GM12872 (cell line): ENCODE data around the gene FAM168A.

ENCODE experiments used
- TF ChIP-seq, protein P1 (sequence below): IDR thresholded peaks from 3 replicates; pipeline ENCODE4 v1.5.1; 2011; ENCODE audit warnings: low read depth, mild to moderate bottlenecking, low read length, moderate library complexity; ENCODE audit not compliant: insufficient read depth

FAM168A gene

DNA sequence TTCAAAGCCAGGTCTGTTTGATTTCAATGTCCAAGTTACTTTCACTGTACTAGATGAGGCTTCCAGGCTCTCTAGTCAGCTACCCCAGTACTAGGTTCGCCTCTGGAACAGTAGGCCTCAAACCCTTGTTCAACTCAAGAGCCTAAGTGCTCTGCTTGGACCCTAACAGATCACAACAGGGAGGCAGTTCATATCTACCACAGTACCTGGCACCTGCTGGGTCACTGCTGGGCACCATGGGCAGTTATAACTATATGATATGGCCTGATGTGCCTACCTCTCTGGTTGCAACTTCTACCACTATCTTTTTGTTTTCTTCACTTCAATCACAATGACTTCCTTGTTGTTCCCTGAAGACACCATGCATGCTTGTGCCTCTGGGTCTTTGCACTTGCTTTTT is 124.7 kb downstream of the FAM168A start:
- TF ChIP-seq, protein P1, sequence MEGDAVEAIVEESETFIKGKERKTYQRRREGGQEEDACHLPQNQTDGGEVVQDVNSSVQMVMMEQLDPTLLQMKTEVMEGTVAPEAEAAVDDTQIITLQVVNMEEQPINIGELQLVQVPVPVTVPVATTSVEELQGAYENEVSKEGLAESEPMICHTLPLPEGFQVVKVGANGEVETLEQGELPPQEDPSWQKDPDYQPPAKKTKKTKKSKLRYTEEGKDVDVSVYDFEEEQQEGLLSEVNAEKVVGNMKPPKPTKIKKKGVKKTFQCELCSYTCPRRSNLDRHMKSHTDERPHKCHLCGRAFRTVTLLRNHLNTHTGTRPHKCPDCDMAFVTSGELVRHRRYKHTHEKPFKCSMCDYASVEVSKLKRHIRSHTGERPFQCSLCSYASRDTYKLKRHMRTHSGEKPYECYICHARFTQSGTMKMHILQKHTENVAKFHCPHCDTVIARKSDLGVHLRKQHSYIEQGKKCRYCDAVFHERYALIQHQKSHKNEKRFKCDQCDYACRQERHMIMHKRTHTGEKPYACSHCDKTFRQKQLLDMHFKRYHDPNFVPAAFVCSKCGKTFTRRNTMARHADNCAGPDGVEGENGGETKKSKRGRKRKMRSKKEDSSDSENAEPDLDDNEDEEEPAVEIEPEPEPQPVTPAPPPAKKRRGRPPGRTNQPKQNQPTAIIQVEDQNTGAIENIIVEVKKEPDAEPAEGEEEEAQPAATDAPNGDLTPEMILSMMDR, result no peak

- TF ChIP-seq, protein P1, result no peak
Observed at GRCh38 chr11:73469401-73469800, 128.5 kb downstream of the FAM168A start.

DNA sequence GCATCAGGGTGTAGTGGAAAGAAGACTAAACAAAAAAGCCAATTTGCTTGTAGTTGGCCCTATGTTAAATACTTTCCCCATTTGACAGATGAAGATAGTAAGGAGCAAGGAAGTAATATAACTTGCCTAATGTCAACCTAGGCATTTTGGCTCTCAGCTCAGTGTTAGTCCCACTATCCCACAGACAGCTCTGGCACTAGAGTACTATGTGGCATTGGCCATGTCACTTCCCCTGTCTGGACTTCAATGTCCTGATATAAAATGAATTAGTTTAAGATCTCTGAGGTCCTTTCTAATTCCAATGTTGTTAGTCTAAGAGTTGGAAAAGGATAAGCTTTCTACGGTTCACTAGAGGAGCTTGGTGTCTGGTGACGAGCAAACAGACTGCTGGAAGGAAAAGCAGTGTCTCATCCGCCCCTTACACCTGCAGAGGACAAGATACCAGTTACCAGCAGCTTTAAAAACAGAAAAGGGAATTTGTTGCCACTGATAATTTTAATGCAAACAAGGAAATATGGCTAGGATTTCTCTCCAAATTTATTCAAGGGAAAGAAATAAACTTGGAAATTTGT is 129.2 kb downstream of the FAM168A start:
- TF ChIP-seq, protein P1, result no peak

DNA sequence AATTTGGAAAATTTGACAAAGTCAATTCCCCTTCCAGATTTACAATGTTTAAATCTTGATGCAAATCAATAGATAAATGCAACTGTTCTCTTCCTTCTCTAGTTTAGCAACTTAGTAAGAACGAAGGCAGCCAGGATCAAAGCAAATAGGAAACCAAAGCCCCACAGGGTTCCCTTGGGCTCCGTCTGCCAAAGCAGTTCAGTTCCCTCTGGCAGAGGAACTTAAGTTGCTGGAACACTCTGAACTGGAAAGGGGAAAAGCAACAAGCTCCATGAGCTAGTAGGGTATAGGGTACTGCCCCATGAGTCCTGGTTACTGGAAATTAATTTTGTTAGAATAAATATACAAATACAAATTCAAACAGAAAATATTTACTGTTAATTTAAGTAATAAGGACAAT is 130.4 kb downstream of the FAM168A start:
- TF ChIP-seq, protein P1, result no peak

DNA sequence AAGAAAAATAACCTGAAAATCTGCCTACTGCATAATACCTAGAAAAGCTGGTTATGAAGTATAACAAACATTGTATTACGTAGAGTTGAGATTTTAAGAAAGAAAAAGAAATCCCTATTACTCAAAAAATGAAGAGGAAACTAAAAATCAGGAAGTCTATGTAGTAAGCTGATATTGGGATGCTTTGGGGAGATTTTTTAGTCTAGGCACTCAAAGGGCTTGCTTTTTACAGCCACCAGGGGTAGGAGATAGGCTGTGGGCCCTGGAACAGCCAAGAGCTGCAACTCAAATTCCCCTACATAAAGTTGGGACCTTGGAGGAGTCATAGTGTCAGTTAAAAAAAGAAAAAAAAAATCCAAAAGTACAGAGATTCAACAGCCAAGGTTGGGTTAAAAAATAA is 131.3 kb downstream of the FAM168A start:
- TF ChIP-seq, protein P1, result no peak

DNA sequence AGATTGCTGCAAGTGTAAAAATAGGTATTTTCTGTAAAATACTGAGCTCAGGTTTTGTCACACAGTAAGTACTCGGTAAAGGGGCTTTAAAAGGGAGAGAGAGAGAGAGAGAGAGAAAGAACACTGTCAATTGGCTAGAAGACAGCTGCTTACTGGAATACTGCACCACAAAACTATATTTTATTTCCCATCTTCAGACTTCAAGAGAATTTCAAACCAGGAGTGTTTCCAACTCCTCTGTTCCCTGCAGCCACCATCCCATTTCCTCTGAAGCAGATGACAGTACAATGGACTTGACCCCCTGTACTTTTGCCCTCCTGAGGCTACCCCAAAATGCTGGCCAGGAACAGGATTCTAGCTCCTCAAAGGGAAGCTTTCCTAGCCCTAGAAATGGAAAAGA is 132.0 kb downstream of the FAM168A start:
- TF ChIP-seq, protein P1, result no peak

DNA sequence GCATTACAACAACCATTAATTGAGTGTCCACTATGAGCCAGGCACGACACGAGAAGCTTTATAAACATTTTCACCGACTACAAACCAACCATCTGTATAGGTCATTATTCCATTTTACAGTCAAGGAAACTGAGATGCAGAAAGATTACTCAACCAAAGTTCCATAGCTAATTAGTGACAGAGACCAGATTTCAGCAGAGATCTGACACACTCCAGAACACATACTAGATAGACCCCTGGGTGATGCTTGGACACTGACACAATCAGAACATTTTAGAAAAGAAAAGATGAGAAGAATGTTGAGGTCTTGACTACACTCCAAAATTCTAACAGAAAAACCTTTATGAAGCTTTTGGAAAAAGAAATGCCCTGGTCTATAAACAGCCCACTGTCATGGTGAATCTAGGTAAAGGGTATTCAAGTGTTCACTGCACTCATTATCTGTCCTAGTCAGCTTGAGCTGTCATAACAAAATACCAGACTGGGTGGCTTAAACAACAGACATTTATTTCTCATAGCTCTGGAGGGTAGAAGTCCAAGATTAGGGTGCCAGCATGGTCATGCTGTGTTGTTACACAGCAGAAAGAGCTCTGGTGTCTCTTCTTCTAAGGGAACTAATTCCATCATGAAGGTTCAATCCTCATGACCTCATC is 132.8 kb downstream of the FAM168A start:
- TF ChIP-seq, protein P1, result no peak

DNA sequence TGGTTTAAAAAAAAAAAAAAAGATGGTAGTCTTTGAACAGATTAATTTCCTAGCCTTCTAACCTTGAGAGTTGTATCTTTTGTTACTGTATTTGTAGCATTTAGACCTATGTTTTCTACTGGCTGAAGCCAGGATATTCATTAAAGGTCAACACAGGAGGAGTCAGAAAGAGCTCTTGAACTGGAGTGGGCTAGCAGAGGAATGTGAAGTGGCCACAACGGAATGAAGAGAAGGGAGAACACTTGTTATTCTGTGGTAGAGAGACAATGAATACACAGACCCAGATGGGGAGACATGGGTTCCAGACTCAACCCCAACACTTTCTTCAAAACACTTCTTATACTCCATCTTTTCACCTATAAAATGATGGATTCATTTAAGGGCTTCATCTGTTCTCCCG is 133.6 kb downstream of the FAM168A start:
- TF ChIP-seq, protein P1, result no peak
